Activated effector memory CD4-positive, alpha-beta T cell treated with Interleukin-2 at 50 U/mL for 16 hours (primary cell): Measurements from ENCODE around the gene COX8A.
"Not testable (repeated sequence)": the region's sequence is repeated elsewhere in the genome, so short reads cannot be mapped to it uniquely, and the experiment has no call there.

ENCODE experiments used
- DNase-seq: peaks from one replicate; pipeline ENCODE4 v3.0.0-alpha.2; 2020

Gene COX8A

GRCh38 chr11:63970902-63971301 lies 3.5 kb upstream of the COX8A start:
- no peak for DNase-seq

- DNase-seq, result not testable (repeated sequence)
Observed at GRCh38 chr11:63973912-63974258, 535 bp upstream of the COX8A start.

- no peak for DNase-seq
Observed at GRCh38 chr11:63978551-63979239, 4.3 kb downstream of the COX8A start.

GRCh38 chr11:63979426-63979825 lies 5.0 kb downstream of the COX8A start:
- DNase-seq, result no peak

- peak; percentile 67 for DNase-seq
Observed at GRCh38 chr11:63985812-63986155, 11.4 kb downstream of the COX8A start.

GRCh38 chr11:63986156-63986931 lies 11.9 kb downstream of the COX8A start, which contains the start of gene OTUB1:
Gene OTUB1 (plus strand): TSS chr11:63986438. CDS start chr11:63986457, 19 bp downstream.
- peak; percentile 78 for DNase-seq

- DNase-seq, result no peak
Observed at GRCh38 chr11:63986932-63987513, 12.6 kb downstream of the COX8A start.

GRCh38 chr11:63991558-63991957 lies 17.1 kb downstream of the COX8A start:
- no peak for DNase-seq

- no peak for DNase-seq
Observed at GRCh38 chr11:63993100-63993499, 18.7 kb downstream of the COX8A start.

GRCh38 chr11:63993993-63994392 lies 19.6 kb downstream of the COX8A start:
- no peak for DNase-seq

GRCh38 chr11:63996512-63996911 lies 22.1 kb downstream of the COX8A start:
- DNase-seq, result no peak

GRCh38 chr11:63997104-63997700 lies 22.8 kb downstream of the COX8A start:
- no peak for DNase-seq

GRCh38 chr11:63997801-63998337 lies 23.4 kb downstream of the COX8A start:
- DNase-seq, result no peak

- DNase-seq, result no peak
Observed at GRCh38 chr11:63998558-63999348, 24.3 kb downstream of the COX8A start.

- DNase-seq, result peak; percentile 54
Observed at GRCh38 chr11:63999349-64000025, 25.1 kb downstream of the COX8A start.

- DNase-seq, result peak; percentile 61
Observed at GRCh38 chr11:64000026-64000739, 25.8 kb downstream of the COX8A start.

- DNase-seq, result no peak
Observed at GRCh38 chr11:64000740-64001483, 26.5 kb downstream of the COX8A start.

- no peak for DNase-seq
Observed at GRCh38 chr11:64001484-64002420, 27.3 kb downstream of the COX8A start.
